Globus pallidus (tissue), 1 donor: ENCODE data around the gene TAAR2.
"Not testable (repeated sequence)": the region's sequence is repeated elsewhere in the genome, so short reads cannot be mapped to it uniquely, and the experiment has no call there.

Experiments
- DNase-seq: peaks from one replicate; pipeline ENCODE4 v3.0.0-alpha.2; 2015; ENCODE audit warnings: low spot score

The TAAR2 gene

GRCh38 chr6:132612449-132613108 lies 11.5 kb downstream of the TAAR2 start:
- no peak for DNase-seq

- no peak for DNase-seq
These were observed 12.5 kb downstream of the TAAR2 start for GRCh38 chr6:132611616-132612015.

GRCh38 chr6:132607544-132608233 lies 16.4 kb downstream of the TAAR2 start:
- DNase-seq = no peak

GRCh38 chr6:132604635-132605152 lies 19.4 kb downstream of the TAAR2 start:
- no peak for DNase-seq

GRCh38 chr6:132600900-132601299 lies 23.2 kb downstream of the TAAR2 start:
- not testable (repeated sequence) for DNase-seq

- DNase-seq = no peak
These were observed 25.6 kb downstream of the TAAR2 start for GRCh38 chr6:132598473-132598872.

- DNase-seq = no peak
These were observed 27.9 kb downstream of the TAAR2 start for GRCh38 chr6:132596201-132596600.

- DNase-seq = no peak
These were observed 31.2 kb downstream of the TAAR2 start for GRCh38 chr6:132592855-132593254.

GRCh38 chr6:132590362-132590761 lies 33.7 kb downstream of the TAAR2 start:
- no peak for DNase-seq

- DNase-seq = no peak
These were observed 34.6 kb downstream of the TAAR2 start, which contains the start of gene TAAR5 for GRCh38 chr6:132589454-132589853. TSS of gene TAAR5 (minus strand) at chr6:132589741. CDS start at chr6:132589686, 55 bp downstream.

GRCh38 chr6:132587424-132587823 lies 36.7 kb downstream of the TAAR2 start:
- DNase-seq = no peak

- DNase-seq = no peak
These were observed 39.4 kb downstream of the TAAR2 start for GRCh38 chr6:132584698-132585097.

- no peak for DNase-seq
These were observed 52.3 kb downstream of the TAAR2 start for GRCh38 chr6:132571774-132572173.

- peak; percentile 80 for DNase-seq
These were observed 53.8 kb downstream of the TAAR2 start, which contains the start of gene TAAR6 for GRCh38 chr6:132570221-132570777. TSS of gene TAAR6 (plus strand) at chr6:132570322. CDS start at chr6:132570322, 0 bp downstream.

- peak; percentile 92 for DNase-seq
These were observed 54.9 kb downstream of the TAAR2 start for GRCh38 chr6:132569170-132569569.

GRCh38 chr6:132568611-132569010 lies 55.5 kb downstream of the TAAR2 start:
- DNase-seq = peak; percentile 62

GRCh38 chr6:132567566-132567965 lies 56.5 kb downstream of the TAAR2 start:
- peak; percentile 16 for DNase-seq
